GM12878 (cell line): ENCODE data around the gene KDM6A.

ENCODE experiments used
- EP300 ChIP-seq, 2 experiments: fragments of 150-350 bp in 1 of 2; IDR thresholded peaks; 2 replicates each; pipeline ENCODE4 v1.6.1; 2011 to 2012; ENCODE audit warnings: low read depth in 2 of 2, low read length in 2 of 2, borderline replicate concordance in 1 of 2, improper control_type of control experiment in 1 of 2, inconsistent platforms in 1 of 2; ENCODE audit not compliant: control insufficient read depth in 1 of 2
- POLR2A ChIP-seq: IDR thresholded peaks from 2 replicates; pipeline ENCODE4 v1.6.1; 2011; ENCODE audit warnings: low read depth, mild to moderate bottlenecking, low read length
- STAT1 ChIP-seq: fragments of 450-650 bp; conservative IDR thresholded peaks from 2 replicates; pipeline ENCODE4 v1.6.1; 2014; ENCODE audit warnings: antibody characterized with exemption, mild to moderate bottlenecking
- ZBED1 ChIP-seq: IDR thresholded peaks from 2 replicates; pipeline ENCODE4 v1.6.1; 2016; ENCODE audit warnings: borderline replicate concordance
- ZNF24 ChIP-seq: fragments of 450-650 bp; IDR thresholded peaks from 2 replicates; pipeline ENCODE4 v1.6.1; 2017; ENCODE audit warnings: antibody characterized with exemption, mild to moderate bottlenecking
- ZZZ3 ChIP-seq: IDR thresholded peaks from 2 replicates; pipeline ENCODE4 v1.6.1; 2011; ENCODE audit warnings: low read depth; ENCODE audit not compliant: control insufficient read depth, insufficient read length

GRCh38 chrX:45137531-45137930, 264.5 kb downstream of the KDM6A start:
- TF ChIP-seq EP300 (IDR thresholded peaks at IDR 0.05; ENCODE audit: borderline replicate concordance in 1 of 2, control insufficient read depth in 1 of 2, low read depth in 2 of 2, low read length in 2 of 2) (no peak), ZZZ3 (no peak), STAT1 (no peak), POLR2A (no peak), ZBED1 (no peak), ZNF24 (no peak)
